GM18508 (cell line): ENCODE data around the gene XRCC3.

ENCODE experiments used
- ATAC-seq: cut with Tn5 transposase; IDR thresholded peaks from one replicate; pipeline ENCODE4 v1.9.1; 2021; ENCODE audit warnings: moderate number of reproducible peaks; ENCODE audit not compliant: insufficient read depth, unreplicated experiment

The XRCC3 gene

DNA sequence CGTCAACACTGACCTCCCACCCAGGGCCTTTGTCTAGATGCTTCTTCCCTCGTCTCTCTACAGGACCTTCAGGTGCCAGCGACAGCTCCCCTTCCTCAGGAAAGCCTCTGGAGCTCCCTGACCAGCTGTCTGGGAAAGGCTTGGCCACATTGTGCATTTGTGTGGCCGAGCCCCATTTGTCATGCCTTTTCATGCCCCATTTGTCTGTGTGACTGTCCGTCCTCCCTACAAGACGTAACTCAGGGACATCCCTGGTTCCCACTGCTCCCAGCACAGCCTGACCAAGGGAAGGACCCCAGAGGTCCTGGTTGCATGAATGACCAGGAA lies 24.2 kb upstream of the XRCC3 start:
- no peak for ATAC-seq

- no peak for ATAC-seq
These were observed 23.6 kb upstream of the XRCC3 start for GRCh38 chr14:103738701-103739451.

DNA sequence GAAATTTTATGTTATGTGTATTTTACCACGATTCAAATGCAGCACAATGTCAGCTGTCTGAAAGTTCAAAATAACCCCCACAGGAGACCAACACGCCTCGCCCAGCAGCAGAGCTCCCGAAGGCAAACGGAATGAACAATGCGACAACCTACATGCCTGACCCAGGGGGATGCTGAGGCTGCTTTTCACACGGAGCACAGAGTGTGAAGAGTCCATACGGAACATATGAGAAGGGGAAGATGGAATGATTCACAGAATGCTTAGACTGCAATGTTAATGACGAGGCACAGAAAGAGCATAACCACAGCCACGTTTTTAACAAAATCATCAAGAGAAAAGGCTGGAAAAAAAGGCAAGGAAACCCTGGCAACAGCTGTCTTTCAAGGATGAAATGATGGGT lies 22.9 kb upstream of the XRCC3 start:
- ATAC-seq, result no peak

DNA sequence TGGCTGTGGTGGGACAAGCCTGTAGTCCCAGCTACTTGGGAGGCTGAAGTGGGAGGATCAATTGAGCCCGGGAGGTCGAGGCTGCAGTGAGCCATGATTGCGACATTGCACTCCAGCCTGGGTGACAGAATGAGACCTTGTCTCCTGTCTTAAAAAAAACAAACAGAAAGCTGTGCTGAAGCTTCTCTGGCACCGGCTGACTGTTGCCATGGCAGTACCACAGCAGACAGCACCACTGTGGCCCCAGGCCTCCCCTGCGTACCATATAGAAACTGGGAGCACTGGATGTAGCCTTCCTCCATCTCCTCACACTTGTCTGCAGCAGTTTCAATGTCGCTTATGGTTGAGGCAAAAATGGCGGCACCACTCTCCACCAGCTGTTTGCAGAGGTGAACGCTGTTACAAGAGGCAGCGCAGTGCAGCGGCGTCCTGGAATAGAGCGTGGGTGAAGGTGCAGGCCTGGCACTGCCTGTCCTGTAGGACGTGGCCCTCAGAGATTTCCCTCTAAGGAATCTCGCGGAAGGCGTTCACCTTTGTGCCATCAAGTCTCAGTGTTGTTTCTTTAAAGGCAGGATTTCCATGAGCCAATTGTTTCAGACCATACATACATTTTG lies 22.3 kb upstream of the XRCC3 start:
- no peak for ATAC-seq

DNA sequence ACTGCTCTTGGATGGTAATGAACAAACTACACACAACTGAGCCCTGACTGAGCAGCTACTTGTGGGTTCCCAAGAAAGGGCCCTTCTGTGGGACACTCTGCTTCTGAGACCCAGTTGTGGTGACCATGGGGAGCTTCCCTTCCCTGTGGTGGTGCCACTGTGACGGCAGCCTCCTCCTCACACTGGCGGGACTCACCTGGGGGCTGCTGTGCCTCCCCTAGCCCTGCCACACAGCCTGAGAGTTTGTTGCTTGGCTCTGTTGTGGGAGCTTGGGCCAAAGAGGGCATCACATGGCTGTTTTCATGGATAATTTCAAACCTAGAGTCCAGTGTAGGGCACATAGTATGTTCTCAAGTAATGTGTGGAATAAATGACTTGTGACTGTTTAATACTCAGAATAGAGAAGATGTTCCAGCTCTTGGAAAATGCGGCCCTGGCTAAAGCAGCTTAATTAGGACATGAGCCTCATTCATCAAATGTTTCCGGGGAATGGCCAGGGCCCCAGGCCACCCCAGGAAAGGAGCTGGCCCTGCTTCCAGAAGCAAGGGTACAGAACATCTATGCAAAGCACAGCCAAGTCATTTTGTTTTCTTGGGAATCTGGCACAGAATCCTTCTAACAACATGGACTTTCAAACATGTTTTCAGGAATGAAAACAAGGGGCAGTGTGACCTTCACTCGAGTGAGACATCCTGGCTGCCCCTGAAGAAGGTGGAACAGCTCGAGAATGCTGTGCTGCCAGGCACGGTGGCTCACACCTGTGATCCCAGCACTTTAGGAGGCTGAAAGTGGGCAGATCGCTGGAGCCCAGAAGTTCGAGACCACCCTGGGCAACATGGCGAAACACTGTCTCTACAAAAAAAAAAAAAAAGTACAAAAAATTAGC lies 21.5 kb upstream of the XRCC3 start:
- no peak for ATAC-seq

- ATAC-seq, result no peak
These were observed 20.7 kb upstream of the XRCC3 start for GRCh38 chr14:103735815-103736545.

DNA sequence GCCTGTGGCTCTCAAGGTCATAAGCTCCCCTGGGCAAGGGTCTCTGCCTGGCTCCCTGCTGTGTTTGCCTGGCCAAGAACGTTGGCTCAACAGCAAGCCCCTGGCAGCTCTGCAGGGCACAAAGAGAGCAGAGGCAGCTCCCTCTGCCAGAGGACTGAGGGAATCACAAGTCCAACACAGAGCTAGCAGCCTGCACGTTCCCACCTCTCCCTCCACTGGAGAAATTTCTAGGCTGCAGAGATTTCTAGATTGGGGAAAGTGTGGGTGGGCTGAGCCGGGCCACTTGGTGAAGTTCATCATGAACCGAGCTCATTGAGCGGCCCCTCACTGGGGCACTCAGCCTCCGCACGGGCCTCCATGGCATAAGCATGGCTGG lies 20.2 kb upstream of the XRCC3 start:
- no peak for ATAC-seq

GRCh38 chr14:103735022-103735421 lies 19.8 kb upstream of the XRCC3 start:
- ATAC-seq, result no peak

DNA sequence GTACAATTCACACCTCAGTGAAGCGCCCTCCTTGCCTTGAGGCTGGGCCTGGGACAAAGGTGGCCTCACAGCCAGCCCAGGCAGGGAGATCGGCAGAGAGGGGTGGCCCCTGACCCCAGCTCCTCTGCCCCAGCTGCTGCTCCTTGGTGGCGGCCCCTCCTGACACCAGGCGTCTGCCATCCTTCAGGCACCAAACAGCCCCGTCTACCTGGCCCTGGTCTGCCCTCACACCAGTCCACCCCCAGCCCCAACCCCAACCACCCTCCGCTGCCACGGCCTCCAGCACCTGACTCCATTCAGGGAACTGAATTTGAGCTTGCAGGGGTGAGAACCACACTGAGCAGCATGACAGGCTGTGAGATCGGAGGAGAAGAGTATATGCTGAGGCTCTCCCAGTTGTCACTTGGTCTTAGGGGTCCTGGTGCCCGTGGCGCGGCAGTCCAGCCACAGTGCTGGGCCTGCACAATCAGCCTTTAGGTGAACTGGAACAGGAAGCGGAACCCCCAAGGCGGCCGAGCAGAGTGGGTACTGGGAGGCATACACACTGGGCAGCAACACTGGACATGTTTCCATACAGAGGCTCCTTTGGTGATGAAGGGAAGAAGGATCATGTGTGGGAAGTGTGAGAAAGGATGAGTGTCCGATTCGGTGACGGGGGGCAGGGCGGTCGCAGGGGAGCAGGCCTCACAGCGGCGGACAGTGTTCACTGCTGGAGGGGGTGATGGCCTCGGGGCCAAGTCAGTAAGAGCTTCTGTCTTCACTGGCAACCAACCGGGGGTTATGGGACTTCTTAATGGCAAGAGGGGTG lies 19.0 kb upstream of the XRCC3 start:
- no peak for ATAC-seq

- no peak for ATAC-seq
These were observed 18.4 kb upstream of the XRCC3 start for GRCh38 chr14:103733651-103734050.

- no peak for ATAC-seq
These were observed 17.8 kb upstream of the XRCC3 start for GRCh38 chr14:103732868-103733620.

- no peak for ATAC-seq
These were observed 16.9 kb upstream of the XRCC3 start for GRCh38 chr14:103731916-103732867.

GRCh38 chr14:103731481-103731880 lies 16.2 kb upstream of the XRCC3 start:
- ATAC-seq, result no peak

DNA sequence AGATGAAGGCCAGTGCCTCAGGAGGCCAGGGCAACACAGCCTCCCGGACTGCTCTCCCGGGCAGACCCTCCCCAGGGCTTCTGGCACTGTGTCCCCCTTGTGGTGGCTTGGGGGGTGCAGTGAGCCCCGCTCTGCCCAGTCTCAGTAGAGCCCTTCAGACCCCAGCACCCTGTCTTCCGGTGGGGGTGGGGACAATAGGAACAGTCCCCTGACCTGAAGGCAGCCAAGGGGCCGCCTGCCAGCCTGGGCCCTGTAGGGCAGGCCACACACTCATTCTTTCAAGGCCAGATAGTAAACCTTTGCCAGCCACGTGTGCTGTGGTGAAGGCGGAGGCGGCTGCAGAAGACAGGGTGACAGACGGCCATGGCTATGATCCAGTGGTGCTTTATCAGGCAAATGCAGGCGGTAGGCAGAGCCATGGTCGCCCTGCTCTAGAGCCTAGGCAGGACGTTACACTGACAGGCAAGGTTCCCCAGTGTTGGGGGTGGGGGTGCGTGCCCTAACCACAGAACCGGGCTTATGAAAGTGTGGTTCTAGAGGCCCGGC lies 15.3 kb upstream of the XRCC3 start:
- no peak for ATAC-seq

DNA sequence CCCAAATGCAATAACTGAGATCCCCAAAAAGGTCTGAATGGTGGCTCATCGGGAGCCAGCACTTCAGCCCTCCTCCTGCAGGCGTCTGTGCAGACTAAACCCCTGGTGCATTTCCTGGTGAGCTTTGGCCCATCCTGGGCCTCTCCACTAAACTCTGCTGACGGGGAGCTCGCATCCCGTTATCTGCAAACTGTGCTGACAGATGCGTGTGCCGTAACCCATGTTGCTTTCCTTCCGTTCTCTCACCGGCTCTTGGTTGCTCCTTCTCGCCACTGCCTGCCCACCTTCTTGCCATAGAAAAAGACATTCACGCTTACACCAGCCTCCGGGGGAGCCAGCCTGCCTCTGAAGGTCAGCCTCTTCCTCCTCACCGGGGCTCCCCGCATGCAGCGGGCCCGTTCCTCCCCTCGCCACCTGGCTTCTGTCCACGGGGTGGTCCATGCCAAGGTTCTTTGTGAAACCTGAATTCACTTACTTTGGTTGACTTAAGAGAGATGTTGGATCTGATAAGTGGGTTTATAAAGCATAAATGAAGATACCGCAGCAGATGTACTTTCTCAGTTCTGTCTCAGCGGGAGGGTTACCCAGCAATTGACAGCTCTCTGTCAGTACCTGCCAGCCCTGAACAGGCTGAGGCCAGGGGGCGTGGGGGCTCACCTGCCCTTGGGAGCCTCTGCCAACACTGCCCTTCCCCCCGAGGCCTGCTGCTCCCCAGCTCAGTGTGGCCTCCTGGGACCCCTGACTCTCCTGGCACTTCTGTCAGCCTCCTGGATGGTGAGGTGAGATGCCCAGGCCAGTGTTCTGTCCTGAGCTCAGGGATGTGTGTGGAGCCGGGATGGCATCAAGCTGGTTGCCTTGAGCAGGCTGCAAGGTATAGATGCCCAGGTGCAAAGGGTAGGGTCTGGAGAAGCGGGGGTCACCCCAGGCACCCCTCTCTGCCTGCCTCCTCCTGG lies 14.5 kb upstream of the XRCC3 start:
- ATAC-seq, result no peak

- ATAC-seq, result no peak
These were observed 13.5 kb upstream of the XRCC3 start for GRCh38 chr14:103728721-103729120.

- no peak for ATAC-seq
These were observed 12.9 kb upstream of the XRCC3 start for GRCh38 chr14:103728141-103728540.
